ENCODE data around the gene GMIP. TPM values are rescaled to one million over a fixed set of nuclear protein-coding genes. Genes with fewer than 3 reads are reported as not detected.

Gene GMIP
- total and polyA plus RNA-seq, 2 of the 13 experiments (the other 11 are each of a cell fraction or from before 2014, with no cell fraction given): 1.5 to 1.8 TPM

- TF ChIP-seq ZNF468 (CRISPR knock-in tag; IDR thresholded peaks at IDR 0.05): no peak
- no peak for TF ChIP-seq SOX13 (IDR thresholded peaks at IDR 0.05)
- TF ChIP-seq SOX13 (CRISPR knock-in tag; conservative IDR thresholded peaks at IDR 0.05 in 1 of 2, IDR thresholded peaks at IDR 0.05 in 1 of 2): no peak
- no peak for TF ChIP-seq MYPOP (CRISPR knock-in tag; IDR thresholded peaks at IDR 0.05)
- peak; percentile 49; the same call in 1 of the 2 replicates for TF ChIP-seq SAP130 (CRISPR knock-in tag; IDR thresholded peaks at IDR 0.05; ENCODE audit: low read depth)
- no peak for TF ChIP-seq ZNF20 (CRISPR knock-in tag; IDR thresholded peaks at IDR 0.05)
- no peak for TF ChIP-seq RBM39 (IDR thresholded peaks at IDR 0.05; ENCODE audit: low read depth, low read length, poor library complexity, severe bottlenecking)
- 0 out of 2 replicates have a peak, but pooled peaks have one; percentile 22 for TF ChIP-seq FLYWCH1 (CRISPR knock-in tag; IDR thresholded peaks at IDR 0.05)
- TF ChIP-seq ZBTB26 (CRISPR knock-in tag; IDR thresholded peaks at IDR 0.05; ENCODE audit: borderline replicate concordance): no peak
- TF ChIP-seq MXI1 (IDR thresholded peaks at IDR 0.05; ENCODE audit: borderline replicate concordance, low read depth, low read length): no peak; the same call in 2 of the 3 replicates
- TF ChIP-seq ELF1 (CRISPR knock-in tag; IDR thresholded peaks at IDR 0.05): peak; percentile 48
- TF ChIP-seq NR2F2 (IDR thresholded peaks at IDR 0.05; ENCODE audit: borderline replicate concordance, low read depth): peak; percentile 27; the same call in 1 of the 2 replicates
- no peak for TF ChIP-seq KAT2B (IDR thresholded peaks at IDR 0.05; ENCODE audit: borderline replicate concordance, low read depth, low read length)
- no peak for TF ChIP-seq KMT2B (CRISPR knock-in tag; IDR thresholded peaks at IDR 0.05)
- no peak for TF ChIP-seq ZKSCAN1 (IDR thresholded peaks at IDR 0.05; ENCODE audit: low read length)
- TF ChIP-seq ZNF350 (CRISPR knock-in tag; IDR thresholded peaks at IDR 0.05; ENCODE audit: borderline replicate concordance, low read depth): no peak
- no peak for TF ChIP-seq HCFC1 (IDR thresholded peaks at IDR 0.05; ENCODE audit: low read depth, low read length)
- no peak for TF ChIP-seq ZNF33A (CRISPR knock-in tag; IDR thresholded peaks at IDR 0.05; ENCODE audit: borderline replicate concordance)
- no peak for TF ChIP-seq ZNF546 (CRISPR knock-in tag; conservative IDR thresholded peaks at IDR 0.05)
- peak; percentile 28; the same call in 1 of the 2 replicates for TF ChIP-seq ZBTB38 (CRISPR knock-in tag; IDR thresholded peaks at IDR 0.05)
- peak; percentile 49 for TF ChIP-seq ZFX (CRISPR knock-in tag; IDR thresholded peaks at IDR 0.05; ENCODE audit: low read depth)
- TF ChIP-seq TCF12 (IDR thresholded peaks at IDR 0.05): no peak
- no peak for TF ChIP-seq TCF12 (CRISPR knock-in tag; IDR thresholded peaks at IDR 0.05)
- no peak for TF ChIP-seq CHCHD3 (CRISPR knock-in tag; IDR thresholded peaks at IDR 0.05)
- peak; percentile 63; the same call in 1 of the 2 replicates for TF ChIP-seq GABPB1 (CRISPR knock-in tag; IDR thresholded peaks at IDR 0.05)
- TF ChIP-seq PRPF4 (IDR thresholded peaks at IDR 0.05; ENCODE audit: low read depth, low read length, poor library complexity, severe bottlenecking): no peak
- TF ChIP-seq ZNF160 (CRISPR knock-in tag; IDR thresholded peaks at IDR 0.05): no peak
- TF ChIP-seq HES4 (CRISPR knock-in tag; IDR thresholded peaks at IDR 0.05; ENCODE audit: borderline replicate concordance): no peak
Measured at GRCh38 chr19:19643158-19644053, at the start of gene GMIP (continued).

Measured in HepG2 (cell line).